Ascending aorta (tissue), 2 donors: ENCODE results near the gene MAGEL2. TPM values are rescaled to one million over a fixed set of nuclear protein-coding genes. Genes with fewer than 3 reads are reported as not detected.

ENCODE experiments used
- DNase-seq, 2 donors: peaks; one replicate each; pipeline ENCODE4 v3.0.0-alpha.2; 2019; ENCODE audit warnings: low spot score in 2 of 2
- H3K27ac ChIP-seq, 2 donors: fragments of 200-600 bp; sonication (generic); one replicate each; pipeline ENCODE4 v1.5.1; 2016 to 2017; ENCODE audit warnings: mild to moderate bottlenecking in 1 of 2
- H3K27me3 ChIP-seq: fragments of 200-600 bp; sonication (generic); one replicate; pipeline ENCODE4 v1.5.1; 2017
- H3K36me3 ChIP-seq, 2 donors: fragments of 200-600 bp; sonication (generic); one replicate each; pipeline ENCODE4 v1.5.1; 2016
- H3K4me1 ChIP-seq, 2 donors: fragments of 200-600 bp; sonication (generic); one replicate each; pipeline ENCODE4 v1.5.1; 2016 to 2017; ENCODE audit warnings: mild to moderate bottlenecking in 1 of 2
- H3K4me3 ChIP-seq, 2 donors: fragments of 200-600 bp; sonication (generic); one replicate each; pipeline ENCODE4 v1.5.1; 2016 to 2017; ENCODE audit warnings: mild to moderate bottlenecking in 1 of 2
- H3K9me3 ChIP-seq, 2 donors: fragments of 200-600 bp; sonication (generic); one replicate each; pipeline ENCODE4 v1.5.1; 2016
- CTCF ChIP-seq, 3 experiments: fragments of 200-600 bp in 2 of 3; fragments of 450-650 bp in 1 of 3; sonication (generic) in 2 of 3; IDR thresholded peaks; one replicate each; pipeline ENCODE4 v1.5.1; 2016 to 2019; ENCODE audit warnings: antibody characterized with exemption in 3 of 3, mild to moderate bottlenecking in 1 of 3, moderate library complexity in 1 of 3
- intact Hi-C: fragments of 100-400 bp; cut with DNase I; formaldehyde crosslinking; loops from one replicate; pipeline ENCODE4 v1.15.1; 2023
- total RNA-seq: library from RNA; depleted of rRNA; stranded (reverse); fragments of >200 nt; gene quantifications from one replicate; pipeline ENCODE4 v1.1.0, GENCODE V29; 2016

MAGEL2 gene
- total RNA-seq, 1 donor from 2014 or later, result 0.11 TPM

- no peak for DNase-seq
Observed at GRCh38 chr15:23642413-23643044, 5.1 kb downstream of the MAGEL2 start.

GRCh38 chr15:23634181-23634580 is 13.5 kb downstream of the MAGEL2 start:
- intact Hi-C loops, result no loop called here
- H3K9me3 ChIP-seq, result no peaks in the 10 kb centered on the region
- no peaks in the 10 kb centered on the region for H3K27me3 ChIP-seq
- H3K27ac ChIP-seq, result no peak overlapping the region
- H3K36me3 ChIP-seq, result no peaks in the 10 kb centered on the region
- H3K4me1 ChIP-seq, result no peaks in the 10 kb centered on the region
- no peak for DNase-seq
- TF ChIP-seq CTCF (IDR thresholded peaks at IDR 0.05), result no peak
- no peak overlapping the region for H3K4me3 ChIP-seq

More at GRCh38 chr15:23642413-23643044, 5.1 kb downstream of the MAGEL2 start:
- H3K36me3 ChIP-seq, result no peaks in the 10 kb centered on the region
- H3K27ac ChIP-seq, result no peak overlapping the region
- peak; percentile 40 to 65 (median 53) for TF ChIP-seq CTCF (IDR thresholded peaks at IDR 0.05)
- intact Hi-C loops, result no loop called here
- no peak overlapping the region for H3K4me3 ChIP-seq
- H3K9me3 ChIP-seq, result no peaks in the 10 kb centered on the region
- no peaks in the 10 kb centered on the region for H3K27me3 ChIP-seq
- H3K4me1 ChIP-seq, result no peaks in the 10 kb centered on the region

- H3K36me3 ChIP-seq, result no peaks in the 10 kb centered on the region
- DNase-seq, result no peak
- H3K27me3 ChIP-seq, result no peaks in the 10 kb centered on the region
- intact Hi-C loops, result no loop called here
- H3K4me1 ChIP-seq, result no peaks in the 10 kb centered on the region
- TF ChIP-seq CTCF (IDR thresholded peaks at IDR 0.05), result peak in 1 of 3 experiments; percentile 27
- H3K27ac ChIP-seq, result no peak overlapping the region
- H3K9me3 ChIP-seq, result no peaks in the 10 kb centered on the region
- no peak overlapping the region for H3K4me3 ChIP-seq
Observed at GRCh38 chr15:23629234-23629805, 18.3 kb downstream of the MAGEL2 start.

- DNase-seq, result no peak
- TF ChIP-seq CTCF (IDR thresholded peaks at IDR 0.05), result no peak
- H3K27ac ChIP-seq, result no peak overlapping the region
- no peak overlapping the region for H3K4me3 ChIP-seq
- no peaks in the 10 kb centered on the region for H3K27me3 ChIP-seq
- intact Hi-C loops, result no loop called here
- H3K9me3 ChIP-seq, result no peaks in the 10 kb centered on the region
- H3K36me3 ChIP-seq, result no peaks in the 10 kb centered on the region
- no peaks in the 10 kb centered on the region for H3K4me1 ChIP-seq
Observed at GRCh38 chr15:23628612-23629233, 18.9 kb downstream of the MAGEL2 start.

GRCh38 chr15:23616536-23616935 is 31.1 kb downstream of the MAGEL2 start:
- Histone ChIP-seq H3K27ac (no peak overlapping the region), H3K27me3 (no peaks in the 10 kb centered on the region), H3K9me3 (no peaks in the 10 kb centered on the region), H3K36me3 (no peaks in the 10 kb centered on the region), H3K4me1 (no peaks in the 10 kb centered on the region), H3K4me3 (no peak overlapping the region)
- TF ChIP-seq CTCF (IDR thresholded peaks at IDR 0.05), result no peak
- no peak for DNase-seq
- intact Hi-C loops, result no loop called here
